A549 (cell line): ENCODE measurements around the gene SPATS2. TPM values are rescaled to one million over a fixed set of nuclear protein-coding genes. Genes with fewer than 3 reads are reported as not detected.

ENCODE experiments used
- ATAC-seq, 2 experiments: fragments of 200-7000 bp in 1 of 2; fragments of >200 bp in 1 of 2; cut with Nextera tagmentation in 1 of 2; cut with Tn5 transposase in 1 of 2; 3 replicates each; pipeline versions ENCODE4 v1.8.0 to v1.9.1; 2018 to 2020; ENCODE audit warnings: mild to moderate bottlenecking in 1 of 2, moderate library complexity in 1 of 2
- CTCF ChIA-PET: fragments of 300-600 bp; sonication (Branson Sonifier 250); formaldehyde crosslinking; extraction: SDS; loops from one replicate; lab custom pipeline; 2021; ENCODE audit warnings: antibody characterized with exemption, inconsistent platforms; lab: Yijun Ruan, JAX
- POLR2A ChIA-PET: fragments of 350-600 bp; formaldehyde crosslinking; extraction: SDS; loops from one replicate; lab custom pipeline; 2021; ENCODE audit warnings: antibody characterized with exemption, inconsistent platforms; lab: Yijun Ruan, JAX
- DNase-seq, 2 experiments: peaks; one replicate each; pipeline versions ENCODE4 v3.0.0 to v3.0.0-alpha.2; 2011 to 2016; ENCODE audit warnings: low read depth in 1 of 2, low spot score in 1 of 2
- FAIRE-seq: peaks from 2 replicates; lab custom pipeline; 2011; peaks lifted over from hg19 to GRCh38; lab: Jason Lieb, UNC
- H3K27ac ChIP-seq, 2 experiments: fragments of >200 bp; sonication (Bioruptor Twin); formaldehyde crosslinking; 3 replicates each; pipeline ENCODE4 v1.5.1; 2016 to 2017
- H3K4me1 ChIP-seq: fragments of >200 bp; sonication (Bioruptor Twin); formaldehyde crosslinking; 3 replicates; pipeline ENCODE4 v1.6.1; 2016
- H3K4me2 ChIP-seq: fragments of >200 bp; sonication (Bioruptor Twin); formaldehyde crosslinking; 3 replicates; pipeline ENCODE4 v1.6.1; 2016
- H3K4me3 ChIP-seq: fragments of >200 bp; sonication (Bioruptor Twin); formaldehyde crosslinking; 3 replicates; pipeline ENCODE4 v1.5.1; 2016
- H3K9me3 ChIP-seq: fragments of >200 bp; sonication (Bioruptor Twin); formaldehyde crosslinking; 3 replicates; pipeline ENCODE4 v1.6.1; 2016
- CBX8 ChIP-seq: fragments of 200-600 bp; sonication (generic); IDR thresholded peaks from 2 replicates; pipeline ENCODE4 v1.6.1; 2016
- CEBPB ChIP-seq, 2 experiments: fragments of >200 bp in 1 of 2; sonication (Bioruptor Twin) in 1 of 2; formaldehyde crosslinking in 1 of 2; IDR thresholded peaks; 2 replicates each; pipeline ENCODE4 v1.6.1; 2012 to 2016
- CHD4 ChIP-seq: fragments of 200-600 bp; sonication (generic); IDR thresholded peaks from 2 replicates; pipeline ENCODE4 v1.6.1; 2016; ENCODE audit warnings: antibody characterized with exemption, mild to moderate bottlenecking, borderline replicate concordance
- EP300 ChIP-seq, 2 experiments: fragments of >200 bp; sonication (Bioruptor Twin); formaldehyde crosslinking; IDR thresholded peaks; 2 replicates in 1 of 2; 3 replicates in 1 of 2; pipeline ENCODE4 v1.6.1; 2016 to 2017
- FOXS1 ChIP-seq: fragments of 250-450 bp; sonication (Bioruptor Pico); IDR thresholded peaks from 2 replicates; pipeline ENCODE4 v1.5.0; 2020; ENCODE audit warnings: mild to moderate bottlenecking, moderate library complexity
- GATA3 ChIP-seq: IDR thresholded peaks from 2 replicates; pipeline ENCODE4 v1.6.1; 2012; ENCODE audit warnings: borderline replicate concordance
- HEYL ChIP-seq: fragments of 250-450 bp; sonication (Bioruptor Pico); IDR thresholded peaks from 2 replicates; pipeline ENCODE4 v1.8.0; 2021; ENCODE audit warnings: mild to moderate bottlenecking, moderate library complexity
- HOXA7 ChIP-seq: fragments of 250-450 bp; sonication (Bioruptor Pico); IDR thresholded peaks from 2 replicates; pipeline ENCODE4 v1.5.0; 2020; ENCODE audit warnings: mild to moderate bottlenecking, moderate library complexity
- JUNB ChIP-seq: fragments of >200 bp; sonication (Bioruptor Twin); formaldehyde crosslinking; IDR thresholded peaks from 2 replicates; pipeline ENCODE4 v1.6.1; 2016
- KDM1A ChIP-seq: fragments of 200-600 bp; sonication (generic); IDR thresholded peaks from 2 replicates; pipeline ENCODE4 v1.6.1; 2016; ENCODE audit warnings: low read depth, mild to moderate bottlenecking
- MAZ ChIP-seq: fragments of 150-350 bp; IDR thresholded peaks from 2 replicates; pipeline ENCODE4 v1.6.1; 2014; ENCODE audit warnings: antibody characterized with exemption, low read depth, low read length, borderline replicate concordance
- MYC ChIP-seq: IDR thresholded peaks from 2 replicates; pipeline ENCODE4 v1.6.1; 2012; ENCODE audit warnings: mild to moderate bottlenecking, inconsistent platforms, low read length, improper control_type of control experiment, borderline replicate concordance
- PHF8 ChIP-seq: fragments of 200-600 bp; sonication (generic); IDR thresholded peaks from 2 replicates; pipeline ENCODE4 v1.6.1; 2016; ENCODE audit warnings: low read depth, mild to moderate bottlenecking, antibody characterized with exemption, moderate library complexity, borderline replicate concordance
- POLR2AphosphoS2 ChIP-seq: conservative IDR thresholded peaks from 2 replicates; pipeline ENCODE4 v1.6.1; 2012; ENCODE audit warnings: low read length, improper control_type of control experiment, inconsistent platforms
- RAD21 ChIP-seq, 2 experiments: fragments of >200 bp in 1 of 2; sonication (Bioruptor Twin) in 1 of 2; formaldehyde crosslinking in 1 of 2; IDR thresholded peaks in 1 of 2; conservative IDR thresholded peaks in 1 of 2; 2 replicates in 1 of 2; 3 replicates in 1 of 2; pipeline ENCODE4 v1.6.1; 2012 to 2018; ENCODE audit warnings: inconsistent platforms in 1 of 2
- RNF2 ChIP-seq: fragments of 200-600 bp; sonication (generic); IDR thresholded peaks from 2 replicates; pipeline ENCODE4 v1.6.1; 2016; ENCODE audit warnings: low read depth, mild to moderate bottlenecking, antibody characterized with exemption, moderate library complexity, borderline replicate concordance
- SMC3 ChIP-seq: fragments of >200 bp; sonication (Bioruptor Twin); formaldehyde crosslinking; IDR thresholded peaks from 3 replicates; pipeline ENCODE4 v1.6.1; 2018; ENCODE audit warnings: inconsistent platforms
- ZFP36 ChIP-seq: fragments of 450-650 bp; IDR thresholded peaks from 2 replicates; pipeline ENCODE4 v1.6.1; 2014; ENCODE audit warnings: borderline replicate concordance; ENCODE audit not compliant: partially characterized antibody
- ZNF302 ChIP-seq: fragments of 250-450 bp; sonication (Bioruptor Pico); IDR thresholded peaks from 2 replicates; pipeline ENCODE4 v1.9.0; 2021; ENCODE audit warnings: inconsistent platforms, mild to moderate bottlenecking, moderate library complexity
- ZSCAN20 ChIP-seq: fragments of 250-450 bp; sonication (Bioruptor Pico); IDR thresholded peaks from 2 replicates; pipeline ENCODE4 v1.8.0; 2022; ENCODE audit warnings: mild to moderate bottlenecking, moderate library complexity
- WGBS: methylation state at CpG from one replicate; pipeline ENCODE4 v1.1.6; 2017; ENCODE audit errors: missing lambda C conversion rate; 5-methylcytosine and 5-hydroxymethylcytosine counted together
- polyA plus RNA-seq, 4 experiments: library from polyadenylated mRNA; depleted of rRNA in 3 of 4; stranded (reverse); fragments of >200 nt; fragmentation: RNase III in 1 of 4; extraction: RNeasy Plus Mini Kit Qiagen cat#74134 plus additional on column Dnase treatment in 1 of 4; gene quantifications; 2 replicates in 3 of 4; 3 replicates in 1 of 4; pipeline ENCODE4 v1.2.3, GENCODE V29; 2011 to 2017
- TF ChIP-seq, protein P1 (sequence below): IDR thresholded peaks from 2 replicates; pipeline ENCODE4 v1.6.1; 2012; ENCODE audit warnings: low read depth, borderline replicate concordance
- TF ChIP-seq, protein P2 (sequence below): fragments of 250-450 bp; sonication (Bioruptor Pico); IDR thresholded peaks from 2 replicates; pipeline ENCODE4 v1.5.0; 2020; ENCODE audit warnings: low read depth, mild to moderate bottlenecking, moderate library complexity
- TF ChIP-seq, protein P3 (sequence below): fragments of 150-350 bp; IDR thresholded peaks from 2 replicates; pipeline ENCODE4 v1.6.1; 2014; ENCODE audit warnings: low read depth, mild to moderate bottlenecking, low read length

Gene SPATS2
- polyA plus RNA-seq, 2 of the 4 experiments (the other 2 are of a cell fraction) = 37.7 to 154 TPM

DNA sequence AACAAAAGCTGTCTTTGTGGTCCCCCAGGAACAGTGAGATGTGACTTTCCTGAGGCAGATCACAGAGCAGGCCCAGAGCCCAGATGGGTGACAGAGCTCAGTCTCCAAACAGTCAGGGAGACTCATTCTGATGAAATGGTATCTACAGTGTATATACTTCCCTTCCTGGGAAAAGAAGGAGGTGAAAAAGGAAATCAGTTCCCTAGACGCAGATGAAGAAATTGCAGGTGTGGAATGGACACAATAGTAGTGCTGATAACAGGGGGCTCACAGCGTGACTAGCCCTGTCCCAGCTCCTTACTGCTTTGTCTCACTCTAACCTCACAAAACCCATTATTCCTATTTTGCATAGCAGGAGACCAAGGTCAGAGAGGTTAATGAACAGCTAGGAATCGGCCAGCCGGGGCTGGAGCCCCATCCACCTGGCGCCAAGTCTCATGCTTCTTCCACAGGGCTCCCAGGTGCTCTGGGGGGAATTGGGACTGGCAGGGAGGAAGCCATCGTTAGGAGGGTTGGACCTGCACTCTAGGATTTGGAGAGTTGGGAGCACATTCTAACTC is 183.5 kb downstream of the SPATS2 start:
- ChIA-PET CTCF (interaction anchor here (0.7 to 11.4 kb wide), 12 partner anchors 9 to 254 kb away, joined by 3 to 91 read pairs (median 6); partner anchors contain the start of gene KCNH3), POLR2A (interaction anchor here (0.7 kb wide), 1 partner anchor 191 kb away, joined by 3 read pairs; no protein-coding TSS in a partner anchor)
- Histone ChIP-seq H3K9me3 (no peaks in the 10 kb centered on the region), H3K4me1 (no peaks in the 10 kb centered on the region), H3K4me3 (no peak overlapping the region), H3K27ac (no peak overlapping the region), H3K4me2 (no peak overlapping the region)
- TF ChIP-seq CHD4 (no peak), SMC3 (no peak), EP300 (IDR thresholded peaks at IDR 0.05) (no peak), POLR2AphosphoS2 (no peak), CBX8 (no peak), RNF2 (no peak), MYC (no peak), ZFP36 (no peak), RAD21 (conservative IDR thresholded peaks at IDR 0.05 in 1 of 2, IDR thresholded peaks at IDR 0.05 in 1 of 2) (no peak), HOXA7 (no peak), FOXS1 (CRISPR knock-in tag) (no peak), MAZ (no peak), HEYL (CRISPR knock-in tag) (no peak), GATA3 (no peak), ZSCAN20 (CRISPR knock-in tag) (no peak), ZNF302 (CRISPR knock-in tag) (no peak)
- TF ChIP-seq, protein P1, sequence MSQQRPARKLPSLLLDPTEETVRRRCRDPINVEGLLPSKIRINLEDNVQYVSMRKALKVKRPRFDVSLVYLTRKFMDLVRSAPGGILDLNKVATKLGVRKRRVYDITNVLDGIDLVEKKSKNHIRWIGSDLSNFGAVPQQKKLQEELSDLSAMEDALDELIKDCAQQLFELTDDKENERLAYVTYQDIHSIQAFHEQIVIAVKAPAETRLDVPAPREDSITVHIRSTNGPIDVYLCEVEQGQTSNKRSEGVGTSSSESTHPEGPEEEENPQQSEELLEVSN = no peak
- TF ChIP-seq, protein P2, sequence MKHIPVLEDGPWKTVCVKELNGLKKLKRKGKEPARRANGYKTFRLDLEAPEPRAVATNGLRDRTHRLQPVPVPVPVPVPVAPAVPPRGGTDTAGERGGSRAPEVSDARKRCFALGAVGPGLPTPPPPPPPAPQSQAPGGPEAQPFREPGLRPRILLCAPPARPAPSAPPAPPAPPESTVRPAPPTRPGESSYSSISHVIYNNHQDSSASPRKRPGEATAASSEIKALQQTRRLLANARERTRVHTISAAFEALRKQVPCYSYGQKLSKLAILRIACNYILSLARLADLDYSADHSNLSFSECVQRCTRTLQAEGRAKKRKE (CRISPR knock-in tag) = no peak
- TF ChIP-seq, protein P3, sequence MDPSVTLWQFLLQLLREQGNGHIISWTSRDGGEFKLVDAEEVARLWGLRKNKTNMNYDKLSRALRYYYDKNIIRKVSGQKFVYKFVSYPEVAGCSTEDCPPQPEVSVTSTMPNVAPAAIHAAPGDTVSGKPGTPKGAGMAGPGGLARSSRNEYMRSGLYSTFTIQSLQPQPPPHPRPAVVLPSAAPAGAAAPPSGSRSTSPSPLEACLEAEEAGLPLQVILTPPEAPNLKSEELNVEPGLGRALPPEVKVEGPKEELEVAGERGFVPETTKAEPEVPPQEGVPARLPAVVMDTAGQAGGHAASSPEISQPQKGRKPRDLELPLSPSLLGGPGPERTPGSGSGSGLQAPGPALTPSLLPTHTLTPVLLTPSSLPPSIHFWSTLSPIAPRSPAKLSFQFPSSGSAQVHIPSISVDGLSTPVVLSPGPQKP = no peak
- FAIRE-seq (no peak), DNase-seq (no peak), ATAC-seq (no peak)
- 92% methylated on average over 6 of the region's 6 CpGs for WGBS

DNA sequence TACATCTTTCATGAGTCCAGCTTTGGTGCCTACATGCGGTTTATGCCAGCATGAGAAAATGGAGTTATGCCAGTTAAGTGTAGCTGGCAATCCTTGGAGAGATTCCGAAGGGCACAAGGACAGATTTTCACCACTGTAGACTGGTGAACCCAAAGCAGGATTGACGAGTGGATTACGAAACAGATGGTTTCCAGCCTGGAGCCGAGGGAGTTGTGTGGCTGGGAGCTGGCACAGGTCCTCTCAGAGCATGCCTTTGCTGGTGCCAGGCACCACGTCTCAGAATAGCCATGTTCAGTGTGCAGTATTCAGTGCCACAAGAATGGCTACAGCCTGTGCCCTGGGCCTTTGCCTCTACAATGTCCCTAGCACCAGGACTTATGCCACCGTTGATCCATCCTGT is 184.8 kb downstream of the SPATS2 start:
- TF ChIP-seq JUNB (no peak), FOXS1 (CRISPR knock-in tag) (no peak), CEBPB (IDR thresholded peaks at IDR 0.05) (no peak), PHF8 (no peak), KDM1A (no peak), EP300 (IDR thresholded peaks at IDR 0.05) (no peak), MAZ (no peak)
- TF ChIP-seq, protein P1 = no peak
- H3K9me3 ChIP-seq = no peaks in the 10 kb centered on the region
- 65% methylated on average over 7 of the region's 7 CpGs for WGBS
- H3K4me1 ChIP-seq = no peaks in the 10 kb centered on the region
- DNase-seq (no peak), ATAC-seq (no peak), FAIRE-seq (no peak)
- POLR2A ChIA-PET = interaction anchor here (1.3 kb wide), 1 partner anchor 15 kb away, joined by 5 read pairs; no protein-coding TSS in a partner anchor
- H3K4me2 ChIP-seq = no peak overlapping the region
- no peak overlapping the region for H3K4me3 ChIP-seq
- CTCF ChIA-PET = interaction anchor here (0.6 to 11.4 kb wide), 13 partner anchors 10 to 221 kb away, joined by 3 to 91 read pairs (median 22); partner anchors contain the start of genes KCNH3 and MCRS1
- no peak overlapping the region for H3K27ac ChIP-seq
